Endodermal cell (in vitro differentiated cells): ENCODE measurements around the gene EML5. TPM values are rescaled to one million over a fixed set of nuclear protein-coding genes. Genes with fewer than 3 reads are reported as not detected.

ENCODE experiments used
- DNase-seq: peaks from one replicate; pipeline ENCODE4 v3.0.0-alpha.2; 2017
- H3K27ac ChIP-seq: 2 replicates; pipeline ENCODE4 v1.5.1; 2013; ENCODE audit warnings: mild to moderate bottlenecking, low read depth, low read length, moderate library complexity
- H3K27me3 ChIP-seq: 2 replicates; pipeline ENCODE4 v1.6.1; 2013; ENCODE audit warnings: mild to moderate bottlenecking, low read length, moderate library complexity; ENCODE audit not compliant: insufficient read depth, control insufficient read depth, poor library complexity, severe bottlenecking
- H3K36me3 ChIP-seq: 2 replicates; pipeline ENCODE4 v1.7.0; 2013; ENCODE audit warnings: mild to moderate bottlenecking, low read length, moderate library complexity; ENCODE audit not compliant: control insufficient read depth, insufficient read depth
- H3K4me1 ChIP-seq: one replicate; pipeline ENCODE4 v1.7.0; 2013; ENCODE audit warnings: low read length; ENCODE audit not compliant: control insufficient read depth, insufficient read depth
- H3K4me3 ChIP-seq: 2 replicates; pipeline ENCODE4 v1.5.1; 2013; ENCODE audit warnings: mild to moderate bottlenecking, low read length, moderate library complexity
- H3K9ac ChIP-seq: 2 replicates; pipeline ENCODE4 v1.6.1; 2013; ENCODE audit warnings: mild to moderate bottlenecking, low read length, moderate library complexity; ENCODE audit not compliant: poor library complexity, severe bottlenecking; ENCODE audit errors: extremely low read depth
- H3K9me3 ChIP-seq: 2 replicates; pipeline ENCODE4 v1.6.1; 2013; ENCODE audit warnings: mild to moderate bottlenecking, low read length, moderate library complexity; ENCODE audit not compliant: control insufficient read depth
- H3K27ac Mint-ChIP-seq: 2 replicates; pipeline ENCODE4 v1.8.0; 2020; ENCODE audit warnings: mixed read lengths
- H3K27me3 Mint-ChIP-seq: 2 replicates; pipeline ENCODE4 v1.8.0; 2021; ENCODE audit warnings: mild to moderate bottlenecking, mixed read lengths; ENCODE audit not compliant: insufficient read depth
- H3K36me3 Mint-ChIP-seq: 2 replicates; pipeline ENCODE4 v1.8.0; 2020; ENCODE audit warnings: low read depth, mixed read lengths
- H3K4me1 Mint-ChIP-seq: 2 replicates; pipeline ENCODE4 v1.8.0; 2020; ENCODE audit warnings: mixed read lengths
- H3K4me3 Mint-ChIP-seq: 2 replicates; pipeline ENCODE4 v1.8.0; 2020; ENCODE audit warnings: mild to moderate bottlenecking, moderate library complexity, mixed read lengths
- H3K9me3 Mint-ChIP-seq: 2 replicates; pipeline ENCODE4 v1.8.0; 2020; ENCODE audit warnings: mild to moderate bottlenecking, mixed read lengths
- CTCF ChIP-seq: fragments of 200-600 bp; sonication (generic); conservative IDR thresholded peaks from 2 replicates; pipeline ENCODE4 v1.5.0; 2021; ENCODE audit warnings: antibody characterized with exemption, mild to moderate bottlenecking
- WGBS, 2 experiments: methylation state at CpG; one replicate each; pipeline versions ENCODE4 v1.1.5 to v1.1.7; 2013; ENCODE audit warnings: missing lambda C conversion rate in 2 of 2, mixed read lengths in 1 of 2; ENCODE audit not compliant: insufficient coverage in 1 of 2, insufficient read length in 1 of 2; 5-methylcytosine and 5-hydroxymethylcytosine counted together
- total RNA-seq, 2 donors: library from RNA; stranded (reverse); fragmentation: NEBNext Ultra II Directional in 1 of 2; extraction: Animal tissue kit (Norgen Biotek cat#: 25700) in 1 of 2; gene quantifications; 2 replicates in 1 of 2; 3 replicates in 1 of 2; pipeline ENCODE4 v1.2.1, GENCODE V29; 2021

Gene EML5
- total RNA-seq, 2 donors from 2014 or later = 1.7 to 2.3 TPM

GRCh38 chr14:88576222-88576621 is 216.5 kb downstream of the EML5 start:
- Mint-ChIP-seq H3K27me3 (no peaks in the 10 kb centered on the region), H3K4me1 (no peaks in the 10 kb centered on the region), H3K27ac (no peak overlapping the region), H3K9me3 (no peaks in the 10 kb centered on the region), H3K4me3 (no peak overlapping the region), H3K36me3 (peaks cover 84% of the 10 kb centered on the region)
- Histone ChIP-seq H3K27me3 (no peaks in the 10 kb centered on the region), H3K27ac (no peak overlapping the region), H3K9me3 (no peaks in the 10 kb centered on the region), H3K4me3 (no peak overlapping the region), H3K4me1 (no peaks in the 10 kb centered on the region), H3K36me3 (peaks cover 94% of the 10 kb centered on the region), H3K9ac (no peak overlapping the region)
- TF ChIP-seq CTCF = no peak
- no peak for DNase-seq
- 96 to 97% methylated on average over 4 to 5 of the region's 5 CpGs for WGBS, 2 experiments

- H3K9me3 ChIP-seq = no peaks in the 10 kb centered on the region
- peaks cover 94% of the 10 kb centered on the region for H3K36me3 ChIP-seq
- Mint-ChIP-seq H3K4me3 (no peak overlapping the region), H3K4me1 (no peaks in the 10 kb centered on the region), H3K27ac (no peak overlapping the region), H3K36me3 (peaks cover 88% of the 10 kb centered on the region), H3K9me3 (no peaks in the 10 kb centered on the region), H3K27me3 (no peaks in the 10 kb centered on the region)
- H3K4me3 ChIP-seq = no peak overlapping the region
- H3K4me1 ChIP-seq = no peaks in the 10 kb centered on the region
- no peaks in the 10 kb centered on the region for H3K27me3 ChIP-seq
- H3K27ac ChIP-seq = no peak overlapping the region
- no peak for DNase-seq
- 99 to 100% methylated on average over 2 to 4 of the region's 4 CpGs for WGBS, 2 experiments
- no peak overlapping the region for H3K9ac ChIP-seq
- no peak for TF ChIP-seq CTCF
These were observed 220.6 kb downstream of the EML5 start for GRCh38 chr14:88572117-88572516.

- Histone ChIP-seq H3K27me3 (no peaks in the 10 kb centered on the region), H3K4me1 (no peaks in the 10 kb centered on the region), H3K36me3 (peaks cover 76% of the 10 kb centered on the region), H3K9me3 (no peaks in the 10 kb centered on the region), H3K4me3 (no peak overlapping the region), H3K27ac (no peak overlapping the region), H3K9ac (no peak overlapping the region)
- Mint-ChIP-seq H3K9me3 (no peaks in the 10 kb centered on the region), H3K27ac (no peak overlapping the region), H3K4me3 (no peak overlapping the region), H3K27me3 (no peaks in the 10 kb centered on the region), H3K4me1 (peaks cover 9% of the 10 kb centered on the region), H3K36me3 (peaks cover 65% of the 10 kb centered on the region)
- WGBS, 2 experiments = 96 to 100% methylated on average over 2 to 3 of the region's 3 CpGs
- TF ChIP-seq CTCF = no peak
- no peak for DNase-seq
These were observed 224.6 kb downstream of the EML5 start for GRCh38 chr14:88568196-88568595.
